Measurements from ENCODE around the gene TPRG1.
"Not testable (repeated sequence)": the region's sequence is repeated elsewhere in the genome, so short reads cannot be mapped to it uniquely, and the experiment has no call there.

GRCh38 chr3:189329630-189330029 is 157.9 kb downstream of the TPRG1 start:
- not testable (repeated sequence) for TF ChIP-seq ZNF174 (CRISPR knock-in tag; IDR thresholded peaks at IDR 0.05); POLR2A (conservative IDR thresholded peaks at IDR 0.05); SP1 (CRISPR knock-in tag; IDR thresholded peaks at IDR 0.05); GTF2E2 (tag; IDR thresholded peaks at IDR 0.05); ZNF282 (CRISPR knock-in tag; IDR thresholded peaks at IDR 0.05); MAFF (IDR thresholded peaks at IDR 0.05; ENCODE audit: low read length); MEIS2 (IDR thresholded peaks at IDR 0.05; ENCODE audit: partially characterized antibody); ATF7 (IDR thresholded peaks at IDR 0.05)

Data from K562 (cell line).